ENCODE measurements around the gene CADPS.

The CADPS gene

GRCh38 chr3:62757045-62757444 is 118.2 kb downstream of the CADPS start:
- no peak for FAIRE-seq
- no peak for DNase-seq (ENCODE audit: insufficient read length, low spot score)

- DNase-seq (ENCODE audit: insufficient read length, low spot score) (no peak), FAIRE-seq (no peak)
Measured at GRCh38 chr3:62755285-62755684, 119.9 kb downstream of the CADPS start.

- FAIRE-seq (no peak), DNase-seq (ENCODE audit: insufficient read length, low spot score) (no peak)
Measured at GRCh38 chr3:62749657-62750056, 125.6 kb downstream of the CADPS start.

GRCh38 chr3:62749130-62749529 is 126.1 kb downstream of the CADPS start:
- FAIRE-seq, result no peak
- DNase-seq (ENCODE audit: insufficient read length, low spot score), result no peak

- DNase-seq (ENCODE audit: insufficient read length, low spot score) (no peak), FAIRE-seq (no peak)
Measured at GRCh38 chr3:62737449-62737848, 137.8 kb downstream of the CADPS start.

GRCh38 chr3:62735510-62735909 is 139.7 kb downstream of the CADPS start:
- no peak for DNase-seq (ENCODE audit: insufficient read length, low spot score)
- no peak for FAIRE-seq

- FAIRE-seq (no peak), DNase-seq (ENCODE audit: insufficient read length, low spot score) (no peak)
Measured at GRCh38 chr3:62732183-62732904, 142.9 kb downstream of the CADPS start.

- DNase-seq (ENCODE audit: insufficient read length, low spot score) (no peak), FAIRE-seq (no peak)
Measured at GRCh38 chr3:62727981-62728380, 147.2 kb downstream of the CADPS start.

- DNase-seq (ENCODE audit: insufficient read length, low spot score) (no peak), FAIRE-seq (no peak)
Measured at GRCh38 chr3:62727536-62727935, 147.7 kb downstream of the CADPS start.

GRCh38 chr3:62724503-62724902 is 150.7 kb downstream of the CADPS start:
- FAIRE-seq, result no peak

GRCh38 chr3:62723914-62724217 is 151.3 kb downstream of the CADPS start:
- FAIRE-seq, result no peak

More at GRCh38 chr3:62724503-62724902, 150.7 kb downstream of the CADPS start:
- DNase-seq (ENCODE audit: insufficient read length, low spot score), result no peak

GRCh38 chr3:62723166-62723913 is 151.9 kb downstream of the CADPS start:
- FAIRE-seq, result no peak
- DNase-seq (ENCODE audit: insufficient read length, low spot score), result no peak

More at GRCh38 chr3:62723914-62724217, 151.3 kb downstream of the CADPS start:
- DNase-seq (ENCODE audit: insufficient read length, low spot score), result no peak

GRCh38 chr3:62722344-62722743 is 152.9 kb downstream of the CADPS start:
- FAIRE-seq, result no peak

GRCh38 chr3:62718515-62719320 is 156.5 kb downstream of the CADPS start:
- DNase-seq (ENCODE audit: insufficient read length, low spot score), result no peak
- FAIRE-seq, result no peak

More at GRCh38 chr3:62722344-62722743, 152.9 kb downstream of the CADPS start:
- no peak for DNase-seq (ENCODE audit: insufficient read length, low spot score)

GRCh38 chr3:62718011-62718410 is 157.2 kb downstream of the CADPS start:
- FAIRE-seq, result no peak
- no peak for DNase-seq (ENCODE audit: insufficient read length, low spot score)

- FAIRE-seq, result no peak
- no peak for DNase-seq (ENCODE audit: insufficient read length, low spot score)
Measured at GRCh38 chr3:62712746-62713145, 162.5 kb downstream of the CADPS start.

- DNase-seq (ENCODE audit: insufficient read length, low spot score), result no peak
- no peak for FAIRE-seq
Measured at GRCh38 chr3:62710751-62711150, 164.5 kb downstream of the CADPS start.

- DNase-seq (ENCODE audit: insufficient read length, low spot score) (no peak), FAIRE-seq (no peak)
Measured at GRCh38 chr3:62708638-62709373, 166.4 kb downstream of the CADPS start.

GRCh38 chr3:62705721-62706120 is 169.5 kb downstream of the CADPS start:
- DNase-seq (ENCODE audit: insufficient read length, low spot score), result no peak
- no peak for FAIRE-seq

- DNase-seq (ENCODE audit: insufficient read length, low spot score) (no peak), FAIRE-seq (no peak)
Measured at GRCh38 chr3:62703451-62704167, 171.6 kb downstream of the CADPS start.
